GM12891 (cell line): Measurements from ENCODE around the gene ANKS1B.

Experiments
- POLR2A ChIP-seq: IDR thresholded peaks from 2 replicates; pipeline ENCODE4 v1.6.1; 2011; ENCODE audit warnings: low read depth, low read length, control low read depth
- POLR2AphosphoS5 ChIP-seq: IDR thresholded peaks from 2 replicates; pipeline ENCODE4 v1.6.1; 2011; ENCODE audit warnings: low read depth, low read length, control low read depth
- SPI1 ChIP-seq: IDR thresholded peaks from 2 replicates; pipeline ENCODE4 v1.6.1; 2011; ENCODE audit warnings: low read depth, low read length, control low read depth
- TAF1 ChIP-seq: IDR thresholded peaks from 2 replicates; pipeline ENCODE4 v1.6.1; 2011; ENCODE audit warnings: low read depth, low read length, control low read depth

- TF ChIP-seq POLR2A, result no peak
- no peak for TF ChIP-seq POLR2AphosphoS5
- TF ChIP-seq TAF1, result no peak
- TF ChIP-seq SPI1, result no peak
Measured at GRCh38 chr12:99068993-99069747, 915.6 kb downstream of the ANKS1B start.
